Activated B cell treated with CpG ODN at 0.5 μM for 24 hours (primary cell): ENCODE data around the gene PDXP. TPM values are rescaled to one million over a fixed set of nuclear protein-coding genes. Genes with fewer than 3 reads are reported as not detected.

Source experiments
- ATAC-seq: fragments of 200-7000 bp; cut with Tn5 transposase; one replicate; pipeline ENCODE4 v1.10.0; 2021; ENCODE audit warnings: low read depth, mild to moderate bottlenecking, moderate library complexity
- CTCF ChIA-PET: fragments of 350-600 bp; sonication (Branson Sonifier 250); formaldehyde crosslinking; loops from one replicate; lab custom pipeline; 2021; ENCODE audit warnings: antibody characterized with exemption; lab: Charles Lee
- POLR2A ChIA-PET: fragments of 350-600 bp; sonication (Branson Sonifier 250); formaldehyde crosslinking; loops from one replicate; lab custom pipeline; 2021; ENCODE audit warnings: antibody characterized with exemption; lab: Charles Lee
- DNase-seq: peaks from one replicate; pipeline ENCODE4 v3.0.0; 2022
- H3K27ac Mint-ChIP-seq: one replicate; pipeline ENCODE4 v1.8.0; 2020; ENCODE audit warnings: mixed read lengths
- H3K27me3 Mint-ChIP-seq: one replicate; pipeline ENCODE4 v1.8.0; 2021; ENCODE audit warnings: mixed read lengths
- H3K36me3 Mint-ChIP-seq: one replicate; pipeline ENCODE4 v1.8.0; 2021; ENCODE audit warnings: low read depth, mixed read lengths
- H3K4me1 Mint-ChIP-seq: one replicate; pipeline ENCODE4 v1.8.0; 2021; ENCODE audit warnings: mixed read lengths
- H3K4me3 Mint-ChIP-seq: one replicate; pipeline ENCODE4 v1.8.0; 2020; ENCODE audit warnings: mild to moderate bottlenecking, mixed read lengths
- H3K9me3 Mint-ChIP-seq: one replicate; pipeline ENCODE4 v1.8.0; 2020; ENCODE audit warnings: mixed read lengths
- CTCF ChIP-seq: fragments of 200-600 bp; IDR thresholded peaks from one replicate; pipeline ENCODE4 v1.8.0; 2022; ENCODE audit warnings: antibody characterized with exemption, mild to moderate bottlenecking
- intact Hi-C: fragments of 100-400 bp; cut with micrococcal nuclease; formaldehyde crosslinking; loops from one replicate; pipeline ENCODE4 v1.15.1; 2024
- total RNA-seq: library from RNA; stranded (reverse); gene quantifications from 2 replicates; pipeline ENCODE4 v1.2.3, GENCODE V29; 2022

Gene PDXP
- total RNA-seq, 1 donor from 2014 or later, result 22.6 TPM

GRCh38 chr22:37665487-37665886 lies 7.0 kb downstream of the PDXP start:
- peaks cover 25% of the 10 kb centered on the region for H3K4me1 Mint-ChIP-seq
- ChIA-PET POLR2A (interaction anchor here (1.4 kb wide), 1 partner anchor 12 kb away, joined by 4 read pairs; no protein-coding TSS in a partner anchor), CTCF (no interaction called here)
- no peak for DNase-seq
- H3K4me3 Mint-ChIP-seq, result no peak overlapping the region
- no peaks in the 10 kb centered on the region for H3K9me3 Mint-ChIP-seq
- H3K36me3 Mint-ChIP-seq, result peaks cover 31% of the 10 kb centered on the region
- TF ChIP-seq CTCF, result no peak
- no peak for ATAC-seq
- no peak overlapping the region for H3K27ac Mint-ChIP-seq
- H3K27me3 Mint-ChIP-seq, result no peaks in the 10 kb centered on the region
- intact Hi-C loops, result no loop called here

- ChIA-PET CTCF (interaction anchor here (0.6 kb wide), 1 partner anchor 28 kb away, joined by 3 read pairs; no protein-coding TSS in a partner anchor), POLR2A (interaction anchor here (0.5 to 9.7 kb wide), 4 partner anchors 9 to 471 kb away, joined by 4 to 181 read pairs (median 7); partner anchors contain the start of gene PDXP)
- Mint-ChIP-seq H3K4me1 (peaks cover 28% of the 10 kb centered on the region), H3K36me3 (peaks cover 26% of the 10 kb centered on the region), H3K27me3 (no peaks in the 10 kb centered on the region), H3K9me3 (no peaks in the 10 kb centered on the region), H3K27ac (no peak overlapping the region), H3K4me3 (no peak overlapping the region)
- TF ChIP-seq CTCF, result no peak
- DNase-seq (no peak), ATAC-seq (no peak)
- intact Hi-C loops, result no loop called here
Measured at GRCh38 chr22:37669586-37669985, 11.1 kb downstream of the PDXP start.

GRCh38 chr22:37672206-37672919 lies 13.8 kb downstream of the PDXP start:
- Mint-ChIP-seq H3K4me3 (peak overlapping the region; percentile 28), H3K27me3 (no peaks in the 10 kb centered on the region), H3K9me3 (no peaks in the 10 kb centered on the region), H3K4me1 (peaks cover 49% of the 10 kb centered on the region), H3K36me3 (peaks cover 4% of the 10 kb centered on the region), H3K27ac (peak overlapping the region; percentile 78)
- ATAC-seq (no peak), DNase-seq (peak; percentile 24)
- intact Hi-C loops, result no loop called here
- POLR2A ChIA-PET, result interaction anchor here (0.8 to 9.7 kb wide), 3 partner anchors 12 to 29 kb away, joined by 3 to 181 read pairs (median 6); partner anchors contain the start of genes NOL12 and PDXP
- CTCF ChIA-PET, result interaction anchor here (1.0 to 2.2 kb wide), 4 partner anchors 9 to 29 kb away, joined by 3 to 14 read pairs (median 6); no protein-coding TSS in a partner anchor
- no peak for TF ChIP-seq CTCF

GRCh38 chr22:37672920-37673455 lies 14.5 kb downstream of the PDXP start:
- no peak for TF ChIP-seq CTCF
- ChIA-PET CTCF (interaction anchor here (1.5 kb wide), 1 partner anchor 10 kb away, joined by 4 read pairs; no protein-coding TSS in a partner anchor), POLR2A (interaction anchor here (1.0 to 9.7 kb wide), 3 partner anchors 12 to 30 kb away, joined by 4 to 181 read pairs (median 9); partner anchors contain the start of genes NOL12 and PDXP)
- peaks cover 6% of the 10 kb centered on the region for H3K36me3 Mint-ChIP-seq
- intact Hi-C loops, result no loop called here
- H3K27ac Mint-ChIP-seq, result no peak overlapping the region
- no peaks in the 10 kb centered on the region for H3K9me3 Mint-ChIP-seq
- no peak for ATAC-seq
- no peak for DNase-seq
- peaks cover 54% of the 10 kb centered on the region for H3K4me1 Mint-ChIP-seq
- H3K27me3 Mint-ChIP-seq, result no peaks in the 10 kb centered on the region
- no peak overlapping the region for H3K4me3 Mint-ChIP-seq

- Mint-ChIP-seq H3K27me3 (no peaks in the 10 kb centered on the region), H3K27ac (peak overlapping the region; percentile 50), H3K4me3 (peak overlapping the region; percentile 16), H3K36me3 (peaks cover 6% of the 10 kb centered on the region), H3K9me3 (no peaks in the 10 kb centered on the region), H3K4me1 (peaks cover 58% of the 10 kb centered on the region)
- DNase-seq, result no peak
- intact Hi-C loops, result no loop called here
- POLR2A ChIA-PET, result interaction anchor here (0.7 to 9.7 kb wide), 7 partner anchors 13 to 188 kb away, joined by 3 to 181 read pairs (median 54); partner anchors contain the start of genes GGA1 and PDXP
- ATAC-seq, result no peak
- TF ChIP-seq CTCF, result no peak
- CTCF ChIA-PET, result interaction anchor here (1.9 to 5.0 kb wide), 4 partner anchors 13 to 66 kb away, joined by 8 to 46 read pairs (median 18); partner anchors contain the start of genes GGA1 and PDXP
Measured at GRCh38 chr22:37674248-37674647, 15.7 kb downstream of the PDXP start.
